ENCODE measurements around the gene ADAM11. TPM values are rescaled to one million over a fixed set of nuclear protein-coding genes. Genes with fewer than 3 reads are reported as not detected.

Gene ADAM11
- total RNA-seq, 1 donor from 2014 or later, result 0.43 TPM

GRCh38 chr17:44769647-44770084, 10.9 kb downstream of the ADAM11 start:
- no peaks in the 10 kb centered on the region for H3K4me1 ChIP-seq
- no peak for TF ChIP-seq CTCF (IDR thresholded peaks at IDR 0.05)
- DNase-seq (no peak), ATAC-seq (no peak)
- no peaks in the 10 kb centered on the region for H3K36me3 ChIP-seq
- intact Hi-C loops (cut with DNase I), result no loop called here
- H3K27ac ChIP-seq, result no peak overlapping the region
- no peak overlapping the region for H3K4me3 ChIP-seq
- H3K9me3 ChIP-seq, result no peaks in the 10 kb centered on the region
- H3K27me3 ChIP-seq, result peaks cover 23% of the 10 kb centered on the region

- Histone ChIP-seq H3K4me3 (no peak overlapping the region), H3K4me1 (peaks cover 5% of the 10 kb centered on the region), H3K36me3 (no peaks in the 10 kb centered on the region), H3K27ac (no peak overlapping the region), H3K9me3 (no peaks in the 10 kb centered on the region), H3K27me3 (peaks cover 23% of the 10 kb centered on the region)
- DNase-seq, result no peak
- intact Hi-C loops (cut with DNase I), result no loop called here
- no peak for ATAC-seq
- no peak for TF ChIP-seq CTCF (IDR thresholded peaks at IDR 0.05)
These were observed 11.6 kb downstream of the ADAM11 start for GRCh38 chr17:44770166-44770925.

GRCh38 chr17:44772308-44773045, 13.7 kb downstream of the ADAM11 start:
- DNase-seq (no peak), ATAC-seq (no peak)
- intact Hi-C loops (cut with DNase I), result no loop called here
- no peaks in the 10 kb centered on the region for H3K9me3 ChIP-seq
- TF ChIP-seq CTCF (IDR thresholded peaks at IDR 0.05), result no peak
- peaks cover 6% of the 10 kb centered on the region for H3K4me1 ChIP-seq
- no peak overlapping the region for H3K4me3 ChIP-seq
- H3K36me3 ChIP-seq, result no peaks in the 10 kb centered on the region
- peaks cover 17% of the 10 kb centered on the region for H3K27me3 ChIP-seq
- H3K27ac ChIP-seq, result no peak overlapping the region

- intact Hi-C loops (cut with DNase I), result no loop called here
- DNase-seq, result no peak
- H3K9me3 ChIP-seq, result no peaks in the 10 kb centered on the region
- no peak for ATAC-seq
- no peak overlapping the region for H3K4me3 ChIP-seq
- no peak for TF ChIP-seq CTCF (IDR thresholded peaks at IDR 0.05)
- H3K4me1 ChIP-seq, result peaks cover 6% of the 10 kb centered on the region
- H3K27me3 ChIP-seq, result peaks cover 14% of the 10 kb centered on the region
- no peak overlapping the region for H3K27ac ChIP-seq
- H3K36me3 ChIP-seq, result no peaks in the 10 kb centered on the region
These were observed 14.4 kb downstream of the ADAM11 start for GRCh38 chr17:44773140-44773539.

- TF ChIP-seq CTCF (IDR thresholded peaks at IDR 0.05), result peak; percentile 99
- H3K27me3 ChIP-seq, result peaks cover 14% of the 10 kb centered on the region
- intact Hi-C loops (cut with DNase I), result loop anchor here (5.0 kb wide), 1 partner anchor 93 kb away; no protein-coding TSS in a partner anchor
- ATAC-seq, result peak; percentile 78
- peak; percentile 94 for DNase-seq
- H3K36me3 ChIP-seq, result no peaks in the 10 kb centered on the region
- H3K4me3 ChIP-seq, result peak overlapping the region; percentile 58
- H3K4me1 ChIP-seq, result peaks cover 11% of the 10 kb centered on the region
- H3K9me3 ChIP-seq, result no peaks in the 10 kb centered on the region
- H3K27ac ChIP-seq, result no peak overlapping the region
These were observed 15.7 kb downstream of the ADAM11 start for GRCh38 chr17:44774271-44775135.
